ENCODE data around the gene MYOZ3.

Gene MYOZ3

GRCh38 chr5:150642567-150642927 lies 18.5 kb upstream of the MYOZ3 start:
- in situ Hi-C loops (cut with MboI; ENCODE audit: low sequenced_read_pairs): no loop called here

DNA sequence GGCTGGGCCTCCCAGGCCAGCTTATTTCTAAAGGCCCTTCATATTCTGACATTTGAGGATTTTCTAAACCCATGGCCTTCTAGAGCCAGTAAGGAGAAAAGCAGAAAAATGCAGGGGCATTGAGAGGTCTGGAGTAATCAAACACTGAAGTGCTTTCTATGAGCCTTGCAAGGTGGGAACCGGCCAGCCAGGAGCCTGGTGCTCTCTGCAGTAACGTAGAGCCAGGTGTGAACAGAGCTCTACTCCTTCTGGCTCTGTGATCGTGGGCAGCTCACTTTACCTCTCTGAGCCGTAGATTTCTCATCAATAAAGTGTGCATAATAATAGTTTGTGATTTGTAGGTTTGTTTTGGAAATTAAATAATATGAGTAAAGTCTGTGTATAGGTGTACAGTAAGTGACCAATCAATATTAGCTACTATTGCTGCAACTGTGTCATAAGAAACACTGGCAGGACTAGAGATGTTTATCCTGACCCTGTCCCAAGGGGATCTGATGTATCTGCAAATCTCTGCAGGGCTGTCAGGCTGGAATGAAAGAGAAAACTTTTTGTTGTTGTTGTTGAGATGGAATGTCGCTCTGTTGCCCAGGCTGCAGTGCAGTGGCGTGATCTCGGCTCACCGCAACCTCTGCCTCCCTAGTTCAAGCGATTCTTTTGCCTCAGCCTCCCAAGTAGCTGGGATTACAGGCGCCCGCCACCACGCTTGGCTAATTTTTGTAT lies 17.9 kb upstream of the MYOZ3 start:
- in situ Hi-C loops (cut with MboI; ENCODE audit: low sequenced_read_pairs): no loop called here

DNA sequence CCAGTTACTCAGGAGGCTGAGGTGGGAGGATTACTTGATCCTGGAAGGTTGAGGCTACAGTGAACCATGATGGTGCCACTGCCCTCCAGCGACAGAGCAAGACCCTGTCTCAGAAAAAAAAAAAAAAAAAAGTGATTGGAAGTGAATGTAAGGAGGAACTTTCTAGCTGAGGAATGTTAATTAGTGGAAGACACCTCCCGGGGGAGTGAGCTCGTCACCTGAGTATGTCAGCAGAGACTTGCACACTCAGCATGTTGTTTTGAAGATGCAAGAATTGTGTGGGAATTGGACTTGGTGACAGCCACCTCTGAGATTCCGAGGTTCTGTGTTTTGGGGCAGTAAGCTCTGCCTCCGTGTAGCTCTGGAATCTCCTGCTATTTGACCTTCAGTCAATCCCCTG lies 17.0 kb upstream of the MYOZ3 start:
- in situ Hi-C loops (cut with MboI; ENCODE audit: low sequenced_read_pairs): no loop called here

- in situ Hi-C loops (cut with MboI; ENCODE audit: low sequenced_read_pairs): no loop called here
Observed at GRCh38 chr5:150644514-150644913, 16.5 kb upstream of the MYOZ3 start.

- in situ Hi-C loops (cut with MboI; ENCODE audit: low sequenced_read_pairs): no loop called here
Observed at GRCh38 chr5:150645070-150645700, 15.9 kb upstream of the MYOZ3 start.

DNA sequence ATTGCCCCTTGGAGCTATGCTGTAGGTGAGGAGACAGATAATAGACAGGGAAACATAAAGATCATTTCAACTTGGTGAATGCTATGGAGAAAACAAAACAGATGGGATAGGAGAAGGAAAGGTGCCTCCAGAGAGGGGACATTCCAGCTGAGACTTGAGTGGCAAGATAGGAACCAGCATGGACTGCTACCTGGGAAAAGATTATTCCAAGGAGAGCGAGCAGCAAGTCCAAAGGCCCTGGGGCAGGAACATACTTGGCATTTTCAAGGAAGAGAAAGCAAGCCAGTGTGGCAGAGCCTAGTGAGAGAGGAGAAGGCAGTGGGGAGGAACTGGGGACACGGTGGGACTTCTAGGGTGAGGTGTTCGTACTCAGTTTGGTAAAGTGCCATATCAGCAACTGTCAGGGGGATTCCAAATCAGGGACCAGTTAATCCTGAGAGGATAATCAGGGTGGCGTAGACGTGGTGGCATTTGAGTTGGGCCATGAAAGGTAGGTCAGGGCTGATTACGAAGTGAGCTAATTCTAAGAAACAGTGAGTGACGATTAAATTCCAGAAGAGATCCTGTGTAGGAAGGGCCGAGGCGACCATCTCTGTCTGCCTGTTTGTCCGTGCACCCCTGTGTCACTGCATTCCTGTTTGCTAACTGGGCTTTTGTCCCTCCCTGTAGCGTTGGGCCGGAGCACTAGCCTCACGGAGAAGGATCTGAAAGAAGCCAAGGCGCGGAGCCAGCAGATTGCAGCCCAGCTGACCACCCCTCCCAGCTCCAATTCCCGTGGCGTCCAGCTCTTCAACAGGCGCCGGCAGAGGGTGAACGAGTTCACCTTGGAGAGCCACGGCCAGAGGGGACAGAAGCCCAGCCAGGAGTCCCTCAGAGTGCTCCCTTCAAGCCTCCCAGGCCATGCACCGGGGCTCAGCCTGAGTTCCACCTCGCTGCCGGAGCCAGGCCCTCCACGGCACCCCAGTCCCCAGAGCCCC lies 13.5 kb upstream of the MYOZ3 start:
- in situ Hi-C loops (cut with MboI; ENCODE audit: low sequenced_read_pairs): no loop called here

DNA sequence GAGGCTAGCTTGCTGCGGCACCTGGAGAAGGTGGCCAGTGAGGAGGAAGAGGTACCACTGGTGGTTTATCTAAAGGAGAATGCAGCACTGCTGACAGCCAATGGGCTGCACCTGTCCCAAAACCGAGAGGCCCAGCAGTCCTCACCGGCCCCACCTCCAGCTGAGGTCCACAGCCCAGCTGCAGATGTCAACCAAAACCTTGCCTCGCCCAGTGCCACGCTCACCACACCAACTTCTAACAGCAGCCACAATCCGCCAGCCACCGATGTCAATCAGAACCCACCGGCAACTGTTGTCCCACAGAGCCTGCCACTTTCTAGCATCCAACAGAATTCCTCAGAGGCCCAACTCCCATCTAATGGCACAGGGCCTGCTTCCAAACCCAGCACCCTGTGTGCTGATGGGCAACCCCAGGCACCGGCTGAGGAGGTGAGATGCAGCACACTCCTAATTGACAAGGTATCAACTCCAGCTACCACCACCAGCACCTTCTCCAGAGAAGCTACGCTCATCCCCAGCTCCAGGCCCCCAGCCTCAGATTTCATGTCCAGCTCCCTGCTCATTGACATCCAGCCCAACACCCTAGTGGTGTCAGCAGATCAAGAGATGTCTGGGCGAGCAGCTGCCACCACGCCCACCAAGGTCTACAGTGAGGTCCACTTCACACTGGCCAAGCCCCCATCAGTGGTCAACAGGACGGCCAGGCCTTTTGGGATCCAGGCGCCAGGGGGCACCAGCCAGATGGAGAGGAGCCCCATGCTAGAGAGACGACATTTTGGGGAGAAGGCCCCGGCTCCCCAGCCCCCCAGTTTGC lies 12.6 kb upstream of the MYOZ3 start:
- in situ Hi-C loops (cut with MboI; ENCODE audit: low sequenced_read_pairs): no loop called here

DNA sequence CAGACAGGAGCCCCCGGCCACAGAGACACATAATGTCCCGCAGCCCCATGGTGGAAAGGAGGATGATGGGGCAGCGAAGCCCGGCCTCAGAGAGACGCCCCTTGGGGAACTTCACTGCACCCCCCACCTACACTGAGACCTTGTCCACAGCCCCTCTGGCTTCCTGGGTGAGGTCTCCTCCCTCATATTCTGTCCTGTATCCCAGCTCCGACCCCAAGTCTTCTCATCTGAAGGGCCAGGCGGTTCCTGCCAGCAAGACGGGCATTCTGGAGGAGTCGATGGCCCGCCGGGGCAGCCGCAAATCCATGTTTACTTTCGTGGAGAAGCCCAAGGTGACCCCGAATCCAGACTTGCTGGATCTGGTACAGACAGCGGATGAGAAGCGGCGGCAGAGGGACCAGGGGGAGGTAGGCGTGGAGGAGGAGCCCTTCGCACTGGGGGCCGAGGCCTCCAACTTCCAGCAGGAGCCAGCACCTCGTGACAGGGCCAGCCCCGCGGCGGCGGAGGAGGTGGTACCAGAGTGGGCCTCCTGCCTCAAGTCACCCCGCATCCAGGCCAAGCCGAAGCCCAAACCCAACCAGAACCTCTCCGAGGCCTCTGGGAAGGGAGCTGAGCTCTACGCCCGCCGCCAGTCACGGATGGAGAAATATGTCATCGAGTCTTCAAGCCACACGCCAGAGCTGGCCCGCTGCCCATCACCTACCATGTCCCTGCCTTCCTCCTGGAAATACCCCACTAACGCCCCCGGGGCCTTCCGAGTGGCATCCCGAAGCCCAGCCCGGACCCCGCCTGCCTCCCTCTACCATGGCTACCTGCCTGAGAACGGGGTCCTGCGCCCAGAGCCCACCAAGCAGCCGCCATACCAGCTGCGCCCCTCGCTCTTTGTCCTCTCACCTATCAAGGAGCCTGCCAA lies 11.7 kb upstream of the MYOZ3 start:
- in situ Hi-C loops (cut with MboI; ENCODE audit: low sequenced_read_pairs): no loop called here

DNA sequence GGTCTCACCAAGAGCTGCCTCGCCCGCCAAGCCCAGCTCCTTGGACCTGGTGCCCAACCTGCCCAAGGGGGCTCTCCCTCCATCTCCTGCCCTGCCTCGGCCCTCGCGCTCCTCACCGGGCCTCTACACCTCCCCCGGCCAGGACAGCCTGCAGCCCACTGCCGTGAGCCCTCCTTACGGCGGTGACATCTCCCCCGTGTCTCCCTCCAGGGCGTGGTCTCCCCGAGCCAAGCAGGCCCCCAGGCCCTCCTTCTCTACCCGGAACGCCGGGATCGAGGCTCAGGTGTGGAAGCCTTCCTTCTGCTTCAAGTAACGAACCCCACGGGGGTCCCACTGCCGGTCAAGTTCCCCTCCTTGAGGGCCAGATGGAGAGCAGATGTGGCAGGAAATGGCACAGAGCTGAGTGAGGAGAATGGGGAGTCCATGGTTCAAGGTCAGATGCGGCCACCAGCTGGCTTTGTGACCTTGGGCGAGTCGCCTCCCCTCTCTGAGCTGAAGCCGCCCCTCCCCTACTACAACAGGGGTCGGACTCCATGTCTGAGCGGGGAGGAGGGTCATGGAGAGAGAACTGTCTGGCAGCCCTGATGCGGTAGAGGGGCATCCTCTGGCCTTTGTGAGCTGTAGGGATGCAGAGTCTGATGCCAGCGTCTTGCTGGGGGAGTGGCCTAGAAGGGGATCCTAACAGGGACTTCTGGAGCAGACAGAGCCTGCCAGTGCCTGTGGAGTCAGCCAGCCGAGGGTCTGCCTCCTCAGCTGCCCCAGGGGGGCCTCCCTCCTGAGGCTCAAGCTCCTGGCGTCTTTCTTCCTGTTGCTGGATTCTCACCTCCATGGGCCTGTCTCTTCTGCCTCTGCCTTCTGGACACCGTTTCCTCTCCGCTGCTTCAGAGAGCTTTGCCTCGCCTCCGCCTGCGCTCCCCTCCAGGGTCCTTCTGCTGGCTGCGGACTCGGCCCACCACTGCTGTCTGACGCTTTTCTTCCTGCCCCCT lies 10.7 kb upstream of the MYOZ3 start:
- in situ Hi-C loops (cut with MboI; ENCODE audit: low sequenced_read_pairs): no loop called here

DNA sequence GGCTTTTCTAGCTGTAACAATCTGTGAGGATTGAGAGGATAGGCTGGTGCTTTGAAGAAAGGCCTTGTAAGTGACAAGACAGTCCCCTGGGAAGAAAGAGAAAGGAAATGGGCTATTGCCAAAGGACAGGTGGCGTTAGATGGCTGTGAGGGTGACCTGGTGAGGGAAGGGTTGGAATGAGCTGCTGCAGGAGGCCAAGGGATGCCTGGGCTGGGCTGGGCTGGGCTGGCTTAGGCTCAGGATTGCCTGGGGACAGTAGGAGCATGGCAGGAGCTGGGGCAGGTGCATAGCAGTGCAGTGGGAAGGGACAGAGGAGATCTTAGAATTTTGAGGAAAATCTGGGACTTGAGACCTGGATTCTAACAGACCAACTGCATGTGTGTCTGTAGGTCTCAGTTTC lies 9.7 kb upstream of the MYOZ3 start:
- in situ Hi-C loops (cut with MboI; ENCODE audit: low sequenced_read_pairs): no loop called here

DNA sequence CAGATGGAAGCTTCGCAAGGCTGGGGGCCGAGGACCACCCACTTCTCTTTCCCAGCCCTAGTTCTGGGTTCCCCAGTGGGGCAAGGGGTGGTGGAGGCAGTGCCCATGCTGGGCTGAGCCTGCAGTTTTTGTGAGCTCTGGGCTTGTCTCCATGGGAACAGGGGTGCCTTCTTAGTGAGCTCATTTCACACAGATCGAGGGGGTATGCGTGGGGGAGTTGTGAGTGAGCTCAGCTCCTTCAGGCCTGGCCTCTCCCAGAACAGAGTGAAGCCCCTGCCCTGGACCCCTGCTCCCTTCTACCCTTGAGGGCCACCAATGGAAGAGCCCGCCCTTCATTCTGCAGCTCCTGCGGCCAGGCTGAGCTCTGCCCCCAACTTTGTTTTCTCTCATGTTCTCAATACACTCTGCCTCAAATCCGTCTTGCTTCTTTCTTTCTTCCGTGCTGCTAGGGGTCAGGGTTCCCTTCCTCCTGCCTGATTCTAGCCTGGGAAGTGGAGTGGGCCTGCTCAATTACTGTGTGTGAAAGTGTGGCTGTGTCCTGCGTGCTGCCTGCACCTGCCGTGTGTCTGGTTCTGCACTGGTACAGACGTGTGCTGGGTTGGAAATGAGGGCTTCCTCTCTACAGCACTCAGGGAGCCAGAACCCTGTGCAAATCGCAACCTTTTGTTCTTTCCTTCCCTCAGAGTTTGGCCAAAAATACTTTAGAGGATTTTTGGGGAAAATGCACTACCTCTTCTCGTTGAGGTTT lies 9.0 kb upstream of the MYOZ3 start:
- in situ Hi-C loops (cut with MboI; ENCODE audit: low sequenced_read_pairs): no loop called here

DNA sequence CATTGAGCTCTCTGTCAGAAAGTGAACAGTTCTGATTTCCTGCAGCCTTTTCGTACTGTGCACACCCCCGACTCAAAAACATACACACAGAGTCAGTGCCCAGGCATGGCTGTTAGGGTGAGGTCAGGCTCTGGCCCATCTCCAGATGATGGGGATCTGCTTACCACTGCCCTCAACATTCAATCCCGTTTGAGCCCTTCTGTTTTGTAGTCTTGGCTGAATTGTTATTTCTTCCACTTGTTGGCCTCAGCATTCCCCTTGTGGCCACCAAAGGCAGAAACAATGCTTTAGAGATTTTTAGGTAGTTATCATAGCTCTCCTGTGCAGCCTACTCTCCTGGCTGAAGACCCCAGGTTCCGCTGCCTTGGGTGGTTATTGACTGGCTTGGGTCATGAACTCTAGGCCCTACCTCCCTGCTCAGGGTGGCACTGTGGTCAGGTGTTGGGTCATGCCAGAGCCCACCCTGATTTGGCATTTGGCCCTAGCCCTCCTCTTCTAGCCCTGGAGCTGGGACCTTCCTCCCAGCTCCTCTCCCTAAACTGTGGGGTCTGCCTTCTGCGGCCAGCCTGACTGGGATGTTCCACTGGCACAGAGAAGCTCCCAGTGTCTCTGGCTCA lies 7.8 kb upstream of the MYOZ3 start:
- in situ Hi-C loops (cut with MboI; ENCODE audit: low sequenced_read_pairs): no loop called here

DNA sequence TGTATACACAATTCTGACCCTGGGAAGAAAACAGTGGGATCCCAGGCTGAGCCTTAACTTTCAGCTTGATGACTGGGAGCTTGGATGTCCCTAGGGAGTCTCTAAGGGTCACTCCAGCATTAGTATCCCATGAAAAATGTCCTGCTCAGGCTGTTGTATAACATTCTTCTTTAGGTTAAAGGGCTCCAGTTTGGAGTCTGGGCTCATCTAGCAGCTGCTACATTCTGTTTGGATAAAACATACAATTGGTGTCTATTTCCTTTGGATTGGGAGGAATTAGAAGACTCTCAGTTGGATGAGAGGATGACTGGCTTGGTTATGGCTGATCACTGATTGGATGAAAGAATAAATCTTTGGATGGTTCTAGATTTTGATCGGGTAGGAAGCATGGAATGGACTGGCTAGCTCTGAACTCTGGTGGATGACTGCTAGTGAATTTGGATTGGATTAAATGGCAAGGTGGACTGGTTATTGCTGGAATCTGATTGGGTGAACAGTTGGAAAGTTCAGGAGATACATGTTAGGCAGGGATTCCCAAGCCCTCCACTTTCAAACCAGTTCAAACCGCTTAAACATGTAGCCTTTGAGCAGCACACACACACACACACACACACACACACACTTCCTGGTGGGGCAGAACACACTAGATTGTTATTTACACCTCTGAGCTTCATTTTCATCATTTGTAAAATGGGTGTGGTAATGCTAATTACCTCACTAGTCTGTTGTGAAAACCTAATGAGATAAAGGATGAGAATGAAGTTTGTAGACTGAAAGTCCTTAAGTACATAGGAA lies 7.1 kb upstream of the MYOZ3 start:
- in situ Hi-C loops (cut with MboI; ENCODE audit: low sequenced_read_pairs): no loop called here

- in situ Hi-C loops (cut with MboI; ENCODE audit: low sequenced_read_pairs): no loop called here
Observed at GRCh38 chr5:150655221-150655620, 5.8 kb upstream of the MYOZ3 start.

- in situ Hi-C loops (cut with MboI; ENCODE audit: low sequenced_read_pairs): no loop called here
Observed at GRCh38 chr5:150656191-150657132, 4.6 kb upstream of the MYOZ3 start.

GRCh38 chr5:150658121-150658520 lies 2.9 kb upstream of the MYOZ3 start:
- in situ Hi-C loops (cut with MboI; ENCODE audit: low sequenced_read_pairs): no loop called here
